Naive thymus-derived CD8-positive, alpha-beta T cell (primary cell): ENCODE measurements around the gene PNKD. TPM values are rescaled to one million over a fixed set of nuclear protein-coding genes. Genes with fewer than 3 reads are reported as not detected.
A peak's percentile ranks its signal among the peaks of the same experiment; 100 is the strongest.

ENCODE experiments used
- ATAC-seq, 2 donors: fragments of 150-1000 bp; cut with Tn5 transposase in 1 of 2; sonication (Bioruptor Pico), chemical (Tn5 transposase) in 1 of 2; 1 replicate in 1 of 2; 2 replicates in 1 of 2; pipeline ENCODE4 v1.10.0; 2021; ENCODE audit warnings: mild to moderate bottlenecking in 2 of 2, moderate library complexity in 2 of 2
- POLR2A ChIA-PET: fragments of 350-600 bp; sonication (Branson Sonifier 250); formaldehyde crosslinking; loops from one replicate; lab custom pipeline; 2021; ENCODE audit warnings: antibody characterized with exemption; lab: Charles Lee
- DNase-seq, 10 donors: peaks; one replicate each; pipeline versions ENCODE4 v3.0.0 to v3.0.0-alpha.2; 2020 to 2022
- H3K27ac Mint-ChIP-seq, 10 donors: one replicate each; pipeline ENCODE4 v1.8.0; 2020 to 2022; ENCODE audit warnings: mild to moderate bottlenecking in 10 of 10, mixed read lengths in 10 of 10, moderate library complexity in 4 of 10, inconsistent platforms in 1 of 10
- H3K27me3 Mint-ChIP-seq, 5 donors: one replicate each; pipeline ENCODE4 v1.8.0; 2021 to 2022; ENCODE audit warnings: mixed read lengths in 5 of 5
- H3K36me3 Mint-ChIP-seq, 3 donors: one replicate each; pipeline ENCODE4 v1.8.0; 2020 to 2022; ENCODE audit warnings: mixed read lengths in 3 of 3, mild to moderate bottlenecking in 2 of 3, inconsistent platforms in 1 of 3
- H3K4me1 Mint-ChIP-seq, 4 donors: one replicate each; pipeline ENCODE4 v1.8.0; 2021 to 2022; ENCODE audit warnings: mixed read lengths in 4 of 4
- H3K4me3 Mint-ChIP-seq, 10 donors: one replicate each; pipeline ENCODE4 v1.8.0; 2020 to 2022; ENCODE audit warnings: mild to moderate bottlenecking in 10 of 10, mixed read lengths in 10 of 10, moderate library complexity in 6 of 10, inconsistent platforms in 1 of 10
- H3K9me3 Mint-ChIP-seq, 9 donors: one replicate each; pipeline ENCODE4 v1.8.0; 2020 to 2022; ENCODE audit warnings: mixed read lengths in 9 of 9, mild to moderate bottlenecking in 3 of 9, inconsistent platforms in 1 of 9, moderate library complexity in 1 of 9
- polyA plus RNA-seq, 3 donors: library from polyadenylated mRNA; unstranded; fragments of 300-500 nt; fragmentation: Illumina TruSeq; gene quantifications; one replicate each; pipeline ENCODE4 v1.2.3, GENCODE V29; 2021
- total RNA-seq, 8 experiments: library from RNA in 2 of 8; stranded (reverse) in 2 of 8; gene quantifications; one replicate each; pipeline ENCODE4 v1.2.3 and lab custom pipeline; 2021 to 2026

The PNKD gene
- total and polyA plus RNA-seq, 5 experiments from 2014 or later = 33.6 to 119 (median 108) TPM

DNA sequence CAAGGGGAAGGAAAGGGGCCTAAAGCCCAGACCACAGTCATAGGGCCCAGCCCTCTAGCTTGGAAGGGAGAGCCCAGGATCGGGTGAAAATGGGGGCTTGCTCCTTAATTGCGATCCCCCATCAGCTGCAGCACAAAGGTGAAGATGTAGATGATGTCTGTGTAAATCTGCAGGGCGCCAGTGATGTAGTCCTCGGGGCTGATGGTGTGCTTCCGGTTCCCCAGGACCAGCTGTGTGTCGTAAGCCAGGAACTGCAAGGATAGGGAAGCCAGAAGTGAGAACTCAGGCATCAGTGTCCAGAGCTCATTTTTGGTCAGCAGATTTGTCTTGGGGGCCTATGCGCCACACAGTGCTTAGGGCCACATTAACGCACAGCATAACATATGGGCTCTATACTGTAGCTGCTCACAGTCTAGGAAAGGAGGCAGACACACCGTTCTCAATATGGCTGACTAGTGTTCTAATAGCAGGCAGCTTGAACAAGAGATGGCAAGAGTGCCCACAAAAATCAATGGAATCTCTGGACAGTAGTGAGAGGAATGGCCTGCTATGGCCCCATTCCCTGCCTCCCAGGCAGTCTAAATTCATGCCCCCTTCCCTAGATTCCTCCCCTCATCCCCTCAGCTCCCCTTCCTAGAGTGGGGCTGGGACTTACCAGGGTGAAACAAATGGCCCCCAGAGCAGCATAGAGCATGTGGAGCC lies 5.2 kb downstream of the PNKD start:
- H3K27ac Mint-ChIP-seq = peak overlapping the region in 7 of 10 donors; percentile 32 to 94 (median 60)
- H3K4me1 Mint-ChIP-seq = peaks cover 30 to 56% (median 39%) of the 10 kb centered on the region in 4 donors
- peaks cover 0 to 67% (median 16%) of the 10 kb centered on the region in 3 donors for H3K36me3 Mint-ChIP-seq
- H3K9me3 Mint-ChIP-seq = no peaks in the 10 kb centered on the region
- no peaks in the 10 kb centered on the region for H3K27me3 Mint-ChIP-seq
- DNase-seq (no peak), ATAC-seq (no peak)
- H3K4me3 Mint-ChIP-seq = no peak overlapping the region
- POLR2A ChIA-PET = interaction anchor here (0.6 to 7.5 kb wide), 4 partner anchors 13 to 131 kb away, joined by 3 to 206 read pairs (median 3); partner anchors contain the start of gene TMBIM1

DNA sequence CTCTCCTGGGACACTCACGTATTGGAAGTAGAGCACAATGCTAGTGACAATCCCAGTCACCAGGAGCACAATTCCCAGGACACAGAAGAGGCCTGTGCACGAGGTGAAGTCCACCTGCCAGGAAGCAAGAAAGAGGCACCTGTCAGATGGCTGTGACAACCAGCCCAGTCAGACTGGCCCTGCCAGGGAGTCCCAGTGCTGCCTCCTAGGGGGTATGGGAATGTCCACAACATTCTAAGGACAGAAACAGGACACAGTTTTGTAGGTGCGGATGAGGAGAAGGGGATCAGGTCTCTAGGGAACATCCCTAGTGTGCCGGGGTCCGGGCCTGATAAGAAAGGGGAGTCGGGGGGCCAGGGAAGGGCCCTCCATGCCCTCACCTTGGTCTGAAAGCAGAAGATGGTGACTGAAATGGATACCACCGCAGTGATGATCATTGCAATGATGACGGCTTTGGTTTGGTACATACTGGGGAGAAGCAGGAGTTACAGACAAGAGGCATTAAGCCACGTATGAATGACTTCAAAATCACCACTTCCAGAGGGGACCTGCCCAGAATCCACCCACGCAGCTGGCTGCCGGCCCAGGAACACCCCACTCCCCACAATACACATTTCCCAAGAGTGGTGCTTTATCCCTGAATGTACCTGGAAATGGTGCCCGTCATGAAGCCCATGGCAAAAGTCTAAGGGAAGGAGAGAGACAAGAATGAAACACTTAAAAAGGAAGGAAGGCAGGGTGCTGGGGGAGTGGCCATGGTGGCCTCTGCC lies 6.9 kb downstream of the PNKD start:
- Mint-ChIP-seq H3K27me3 (no peaks in the 10 kb centered on the region), H3K36me3 (peaks cover 0 to 78% (median 16%) of the 10 kb centered on the region in 3 donors), H3K27ac (peak overlapping the region; percentile 48 to 94 (median 72)), H3K4me1 (peaks cover 18 to 46% (median 29%) of the 10 kb centered on the region in 4 donors), H3K4me3 (no peak overlapping the region), H3K9me3 (no peaks in the 10 kb centered on the region)
- ATAC-seq (no peak), DNase-seq (no peak)
- POLR2A ChIA-PET = interaction anchor here (0.8 to 7.5 kb wide), 2 partner anchors 11 to 15 kb away, joined by 3 to 206 read pairs; partner anchors contain the start of gene TMBIM1

DNA sequence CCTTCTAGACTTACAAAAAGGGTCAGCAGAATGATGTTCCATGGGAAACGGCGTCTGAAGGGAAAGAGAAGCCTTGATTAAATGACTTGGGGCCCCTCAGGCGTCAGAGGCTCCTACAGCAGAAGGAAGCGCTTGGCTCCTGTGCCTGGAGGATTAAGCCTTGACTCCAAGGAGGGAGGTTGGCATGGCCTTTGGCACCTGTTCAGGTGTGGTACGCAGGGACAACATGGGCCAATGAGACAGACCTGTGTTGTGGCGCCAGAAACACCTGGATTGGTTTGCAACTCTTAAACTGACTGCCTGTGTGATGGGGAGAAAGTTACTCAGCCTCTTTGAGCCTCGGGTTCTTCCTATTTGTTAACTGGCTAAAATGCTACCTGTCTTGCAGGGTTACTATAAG lies 7.6 kb downstream of the PNKD start:
- ATAC-seq (no peak), DNase-seq (no peak)
- Mint-ChIP-seq H3K4me3 (no peak overlapping the region), H3K27ac (peak overlapping the region in 8 of 10 donors; percentile 37 to 94 (median 70)), H3K36me3 (peaks cover 0 to 74% (median 16%) of the 10 kb centered on the region in 3 donors), H3K9me3 (no peaks in the 10 kb centered on the region), H3K4me1 (peaks cover 19 to 46% (median 30%) of the 10 kb centered on the region in 4 donors), H3K27me3 (no peaks in the 10 kb centered on the region)
- POLR2A ChIA-PET = interaction anchor here (0.8 kb wide), 1 partner anchor 15 kb away, joined by 3 read pairs; the partner anchor contains the start of gene TMBIM1

DNA sequence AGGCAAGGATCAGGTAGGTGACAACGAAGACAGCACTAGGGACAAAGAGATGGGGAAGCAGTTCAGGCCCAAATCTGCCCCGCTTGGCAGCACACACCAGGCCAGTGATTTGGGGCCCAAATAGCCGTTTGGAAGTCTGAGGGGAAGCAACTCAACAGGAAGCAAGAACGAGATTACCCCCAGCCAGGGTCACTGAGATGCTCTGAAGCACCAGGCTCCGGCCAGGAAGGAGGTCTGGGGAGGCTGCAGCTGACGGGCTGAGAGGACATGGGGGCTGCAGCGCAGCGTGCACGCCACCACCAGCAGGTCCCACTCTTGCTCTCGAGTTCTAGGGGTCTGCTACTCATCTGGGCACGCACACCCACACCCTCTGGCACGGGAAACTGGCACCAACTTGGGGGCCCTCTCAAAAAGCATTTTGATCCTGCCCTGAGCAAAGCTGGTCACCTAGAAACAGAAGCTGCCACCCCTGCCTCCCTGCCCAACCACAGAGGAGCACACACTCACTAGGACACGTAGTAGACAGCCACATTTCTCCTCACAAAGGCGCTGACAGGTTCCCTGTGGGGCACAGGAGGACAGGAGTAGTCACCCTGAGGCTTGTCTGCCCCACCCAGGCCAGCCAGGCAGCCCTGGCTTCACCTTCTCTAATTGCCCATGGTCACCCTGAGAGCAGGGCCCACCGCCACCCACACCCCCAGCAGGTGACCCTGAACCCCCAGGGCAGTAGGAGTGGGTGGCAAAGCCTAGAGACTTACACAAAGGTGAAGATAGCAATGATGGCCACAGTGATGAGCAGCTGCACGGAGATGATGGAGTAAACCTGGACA lies 8.4 kb downstream of the PNKD start:
- H3K4me3 Mint-ChIP-seq = no peak overlapping the region
- no peak for DNase-seq
- H3K27ac Mint-ChIP-seq = peak overlapping the region; percentile 29 to 83 (median 60)
- ATAC-seq = no peak
- peaks cover 0 to 70% (median 14%) of the 10 kb centered on the region in 3 donors for H3K36me3 Mint-ChIP-seq
- POLR2A ChIA-PET = interaction anchor here (1.2 to 1.3 kb wide), 2 partner anchors 12 to 13 kb away, joined by 3 to 5 read pairs; no protein-coding TSS in a partner anchor
- H3K27me3 Mint-ChIP-seq = no peaks in the 10 kb centered on the region
- H3K4me1 Mint-ChIP-seq = peaks cover 21 to 54% (median 31%) of the 10 kb centered on the region in 4 donors
- H3K9me3 Mint-ChIP-seq = no peaks in the 10 kb centered on the region

DNA sequence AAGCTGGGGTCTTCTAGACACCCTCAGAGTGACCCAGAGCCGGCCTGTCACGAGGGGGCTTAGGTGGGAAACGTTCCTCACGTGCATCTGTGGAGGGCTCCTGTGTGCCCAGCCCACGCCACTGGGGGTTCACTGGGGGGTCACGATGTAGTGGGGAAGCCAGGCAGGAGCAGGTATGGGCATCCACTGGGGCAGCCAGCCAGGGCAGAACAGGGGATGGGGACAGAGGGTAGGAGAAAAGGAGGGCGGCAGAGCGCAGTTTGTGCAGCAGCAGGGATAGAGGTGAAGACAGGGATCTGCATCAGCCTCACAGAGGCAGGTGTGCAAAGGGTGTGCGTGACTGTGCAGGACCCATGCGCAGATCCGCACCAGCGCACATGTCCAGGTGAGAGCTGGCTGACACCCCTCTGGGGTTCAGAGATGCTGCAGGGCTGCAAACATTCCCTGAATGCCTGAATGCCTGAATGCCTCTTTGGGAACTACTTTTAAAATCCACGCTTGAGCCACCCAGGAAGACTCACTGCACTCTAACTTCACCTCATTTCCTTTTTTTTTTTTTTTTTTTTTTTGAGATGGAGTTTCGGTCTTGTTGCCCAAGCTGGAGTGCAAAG lies 10.0 kb downstream of the PNKD start:
- ATAC-seq = no peak
- Mint-ChIP-seq H3K27me3 (no peaks in the 10 kb centered on the region), H3K4me3 (peak overlapping the region in 1 of 10 donors; percentile 26), H3K4me1 (peaks cover 24 to 61% (median 41%) of the 10 kb centered on the region in 4 donors), H3K27ac (peak overlapping the region in 7 of 10 donors; percentile 27 to 85 (median 60)), H3K9me3 (no peaks in the 10 kb centered on the region), H3K36me3 (peaks cover 0 to 54% (median 7%) of the 10 kb centered on the region in 3 donors)
- POLR2A ChIA-PET = interaction anchor here (0.6 to 1.3 kb wide), 4 partner anchors 10 to 389 kb away, joined by 3 to 5 read pairs (median 4); partner anchors contain the start of genes AAMP and PNKD
- no peak for DNase-seq

DNA sequence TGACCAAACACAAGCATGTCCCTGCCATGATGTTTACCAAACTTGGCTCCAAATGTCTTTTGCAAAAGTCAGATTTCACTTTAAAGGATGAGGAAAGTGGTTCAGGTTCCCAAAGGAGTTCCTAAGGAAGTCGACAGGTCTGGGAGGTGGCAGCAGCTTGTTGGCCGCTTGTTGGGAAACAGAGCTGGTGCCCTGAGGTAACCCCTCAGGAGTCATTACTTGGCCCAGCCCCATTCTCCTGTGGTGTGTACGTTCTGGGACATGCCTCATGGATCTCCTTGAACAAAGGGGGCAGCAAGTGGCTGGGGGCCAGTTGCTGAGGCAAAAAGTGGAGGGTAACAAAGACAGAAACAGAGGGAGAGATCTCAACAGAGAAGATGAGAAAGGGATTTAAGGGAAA lies 11.1 kb downstream of the PNKD start:
- Mint-ChIP-seq H3K36me3 (peaks cover 0 to 44% (median 6%) of the 10 kb centered on the region in 3 donors), H3K4me1 (peaks cover 31 to 71% (median 52%) of the 10 kb centered on the region in 4 donors), H3K9me3 (no peaks in the 10 kb centered on the region), H3K27ac (peak overlapping the region in 8 of 10 donors; percentile 11 to 80 (median 55)), H3K4me3 (peak overlapping the region in 1 of 10 donors; percentile 49), H3K27me3 (no peaks in the 10 kb centered on the region)
- no peak for DNase-seq
- POLR2A ChIA-PET = interaction anchor here (0.9 kb wide), 1 partner anchor 11 kb away, joined by 3 read pairs; the partner anchor contains the start of gene TMBIM1
- ATAC-seq = no peak

DNA sequence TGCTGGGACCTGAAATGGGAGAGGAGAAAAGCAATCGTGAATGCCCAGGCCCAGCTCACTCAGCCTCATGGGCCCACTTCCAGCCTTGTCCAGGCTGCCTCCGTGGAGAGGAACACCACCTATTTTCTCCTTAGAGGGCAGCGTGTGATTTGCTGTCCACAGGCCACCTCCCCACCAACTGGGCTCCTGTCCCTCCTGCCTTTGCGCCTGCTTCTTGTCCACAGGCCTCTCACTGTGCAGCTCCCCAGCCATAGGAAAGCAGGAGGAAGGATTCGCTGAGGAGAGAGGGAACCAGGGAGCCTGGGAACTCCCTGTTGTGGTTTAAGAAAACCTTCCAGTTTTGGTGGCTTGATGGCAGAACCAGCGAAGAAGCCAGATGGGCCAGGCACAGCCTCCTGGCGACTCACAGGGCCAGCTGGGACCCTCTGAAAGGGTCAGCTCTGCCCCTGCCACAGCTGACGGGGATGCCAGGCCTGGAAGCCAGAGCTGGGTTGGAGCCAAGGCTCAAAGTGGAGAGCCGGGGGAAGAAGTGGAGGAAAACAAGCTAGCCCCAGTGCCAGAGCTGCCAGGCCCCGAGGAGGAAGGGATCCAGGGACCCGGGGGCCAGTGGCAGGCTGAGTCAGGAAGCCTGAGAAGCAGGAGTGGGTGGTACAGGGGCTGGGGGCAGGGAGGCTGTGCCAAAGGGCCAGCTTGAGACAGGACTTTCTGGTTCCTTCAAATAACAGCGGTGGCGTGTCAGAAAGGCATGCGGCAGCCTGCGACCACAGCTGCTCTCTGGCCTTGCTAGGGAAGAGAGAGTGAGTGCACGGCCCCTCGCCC lies 12.1 kb downstream of the PNKD start:
- Mint-ChIP-seq H3K27me3 (no peaks in the 10 kb centered on the region), H3K9me3 (no peaks in the 10 kb centered on the region), H3K27ac (peak overlapping the region in 9 of 10 donors; percentile 58 to 99 (median 83)), H3K4me1 (peaks cover 34 to 71% (median 59%) of the 10 kb centered on the region in 4 donors), H3K4me3 (peak overlapping the region in 2 of 10 donors; percentile 38 to 45), H3K36me3 (peaks cover 0 to 35% (median 7%) of the 10 kb centered on the region in 3 donors)
- POLR2A ChIA-PET = interaction anchor here (0.9 to 1.2 kb wide), 3 partner anchors 9 to 12 kb away, joined by 4 to 9 read pairs (median 4); partner anchors contain the start of genes PNKD and TMBIM1
- ATAC-seq (no peak), DNase-seq (no peak)

DNA sequence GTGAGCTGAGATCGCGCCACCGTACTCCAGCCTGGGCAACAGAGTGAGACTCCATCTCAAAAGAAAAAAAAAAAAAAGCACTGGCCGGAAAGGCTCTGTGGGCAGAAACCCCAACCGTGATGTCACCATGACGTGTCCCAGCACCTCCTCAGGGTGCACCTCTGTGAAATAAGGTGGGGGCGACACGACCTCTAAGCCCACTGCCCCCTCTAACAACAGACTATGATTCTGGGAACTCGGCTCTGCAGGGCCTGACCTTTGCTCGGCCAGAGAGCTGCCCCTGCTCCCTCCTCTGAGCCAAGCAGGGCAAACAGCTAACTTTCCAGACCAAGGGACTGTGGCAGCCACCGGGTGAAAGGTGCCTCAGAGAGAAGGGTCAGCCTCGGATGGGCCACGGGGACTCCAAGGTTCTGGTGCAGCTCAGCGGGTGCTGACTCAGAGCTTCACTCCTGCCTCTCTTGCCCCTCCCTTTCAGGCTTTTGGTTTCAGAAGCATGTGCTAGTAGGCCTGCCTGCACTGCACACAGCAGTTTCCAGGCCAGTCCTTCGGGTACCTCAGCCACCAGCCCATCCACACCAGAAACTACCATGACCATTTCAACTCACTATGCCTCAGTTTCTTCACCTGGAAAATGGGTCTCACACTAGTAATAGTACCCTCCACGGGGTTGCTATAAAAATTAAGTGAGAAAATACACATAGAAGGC lies 13.9 kb downstream of the PNKD start:
- Mint-ChIP-seq H3K4me3 (peak overlapping the region in 9 of 10 donors; percentile 25 to 99 (median 75)), H3K36me3 (peaks cover 0 to 23% (median 7%) of the 10 kb centered on the region in 3 donors), H3K9me3 (no peaks in the 10 kb centered on the region), H3K4me1 (peaks cover 39 to 85% (median 76%) of the 10 kb centered on the region in 4 donors), H3K27me3 (no peaks in the 10 kb centered on the region), H3K27ac (peak overlapping the region; percentile 97 to 100 (median 98))
- POLR2A ChIA-PET = interaction anchor here (0.7 to 9.8 kb wide), 8 partner anchors 11 to 113 kb away, joined by 3 to 206 read pairs (median 4); partner anchors contain the start of genes AAMP and PNKD
- DNase-seq (peak in 2 of 10 donors; percentile 37 to 40), ATAC-seq (no peak)

DNA sequence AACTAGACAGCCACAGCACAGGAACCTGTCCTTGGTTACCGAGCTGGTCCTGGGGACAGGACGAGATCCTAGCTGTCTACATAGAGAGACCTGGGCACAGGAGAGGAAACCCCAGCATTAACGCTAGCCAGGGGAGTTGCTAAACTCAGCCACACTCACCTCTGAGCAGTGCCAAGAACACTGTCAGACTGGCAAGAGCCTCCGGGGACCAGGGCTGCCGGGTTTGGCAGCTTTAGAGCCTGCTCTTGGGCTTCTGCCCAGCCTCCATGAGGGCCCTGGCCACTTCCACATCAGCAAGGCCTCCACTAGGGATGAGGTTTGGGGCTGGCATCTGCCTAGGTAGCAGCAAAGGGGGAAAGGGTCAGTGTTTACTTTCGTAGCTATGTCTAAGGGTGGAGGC lies 15.3 kb downstream of the PNKD start:
- H3K36me3 Mint-ChIP-seq = peaks cover 0 to 11% (median 2%) of the 10 kb centered on the region in 3 donors
- ATAC-seq = no peak
- H3K4me1 Mint-ChIP-seq = peaks cover 44 to 88% (median 83%) of the 10 kb centered on the region in 4 donors
- H3K9me3 Mint-ChIP-seq = no peaks in the 10 kb centered on the region
- H3K27ac Mint-ChIP-seq = peak overlapping the region; percentile 97 to 100 (median 98)
- peak overlapping the region; percentile 90 to 99 (median 94) for H3K4me3 Mint-ChIP-seq
- DNase-seq = no peak
- no peaks in the 10 kb centered on the region for H3K27me3 Mint-ChIP-seq
- POLR2A ChIA-PET = interaction anchor here (1.8 to 9.8 kb wide), 6 partner anchors 10 to 374 kb away, joined by 5 to 206 read pairs (median 9); partner anchors contain the start of genes AAMP, ARPC2, BCS1L and CATIP
